HEK293 (cell line): Measurements from ENCODE around the gene MED14.

Source experiments
- ZBTB10 ChIP-seq: fragments of 450-650 bp; formaldehyde crosslinking; IDR thresholded peaks from 2 replicates; pipeline ENCODE4 v1.5.1; 2016; ENCODE audit warnings: missing biosample characterization, missing genetic modification characterization
- ZNF600 ChIP-seq: fragments of 450-650 bp; formaldehyde crosslinking; IDR thresholded peaks from 2 replicates; pipeline ENCODE4 v1.5.1; 2016; ENCODE audit warnings: missing biosample characterization, missing genetic modification characterization

- no peak for TF ChIP-seq ZBTB10 (tag by site-specific recombination)
- TF ChIP-seq ZNF600 (tag by site-specific recombination): no peak
These were observed 111.7 kb downstream of the MED14 start for GRCh38 chrX:40623665-40624064.
